HepG2 (cell line): ENCODE results near the gene NLRC5. TPM values are rescaled to one million over a fixed set of nuclear protein-coding genes. Genes with fewer than 3 reads are reported as not detected.

Experiments
- CENPX ChIP-seq: sonication (generic); formaldehyde crosslinking; IDR thresholded peaks from 2 replicates; pipeline ENCODE4 v1.9.0; 2021; ENCODE audit warnings: mild to moderate bottlenecking, missing genetic modification reagents, moderate library complexity
- ELF1 ChIP-seq: sonication (generic); formaldehyde crosslinking; IDR thresholded peaks from 2 replicates; pipeline ENCODE4 v1.4.0; 2020; ENCODE audit warnings: missing genetic modification reagents
- MAFF ChIP-seq: IDR thresholded peaks from 2 replicates; pipeline ENCODE4 v1.6.1; 2011; ENCODE audit warnings: low read depth, low read length, improper control_type of control experiment
- MTA1 ChIP-seq: sonication (generic); formaldehyde crosslinking; IDR thresholded peaks from 2 replicates; pipeline ENCODE4 v1.4.0; 2020; ENCODE audit warnings: missing genetic modification reagents, mild to moderate bottlenecking, borderline replicate concordance
- SATB2 ChIP-seq: sonication (generic); formaldehyde crosslinking; IDR thresholded peaks from 2 replicates; pipeline ENCODE4 v1.5.0; 2020; ENCODE audit warnings: missing genetic modification reagents
- TEAD3 ChIP-seq: optimal IDR thresholded peaks from 2 replicates; pipeline ENCODE3; 2016; ENCODE audit warnings: borderline replicate concordance
- U2AF2 ChIP-seq: fragments of 200-400 bp; formaldehyde crosslinking; IDR thresholded peaks from 2 replicates; pipeline ENCODE4 v1.6.1; 2017; ENCODE audit warnings: low read depth, mild to moderate bottlenecking, low read length
- ZBTB2 ChIP-seq: sonication (generic); formaldehyde crosslinking; IDR thresholded peaks from 2 replicates; pipeline ENCODE4 v1.8.0; 2022; ENCODE audit warnings: low read depth, missing genetic modification reagents
- ZMYM2 ChIP-seq: sonication (generic); formaldehyde crosslinking; IDR thresholded peaks from 2 replicates; pipeline ENCODE4 v1.8.0; 2022; ENCODE audit warnings: mild to moderate bottlenecking, missing genetic modification reagents
- ZNF431 ChIP-seq: sonication (generic); formaldehyde crosslinking; IDR thresholded peaks from 2 replicates; pipeline ENCODE4 v1.9.0; 2022; ENCODE audit warnings: missing genetic modification reagents, low read depth, mild to moderate bottlenecking, borderline replicate concordance
- ZNF562 ChIP-seq: sonication (generic); formaldehyde crosslinking; IDR thresholded peaks from 2 replicates; pipeline ENCODE4 v1.8.0; 2022; ENCODE audit warnings: missing genetic modification reagents, borderline replicate concordance
- ZNF569 ChIP-seq: sonication (generic); formaldehyde crosslinking; IDR thresholded peaks from 2 replicates; pipeline ENCODE4 v1.5.0; 2020; ENCODE audit warnings: mild to moderate bottlenecking, missing genetic modification reagents, moderate library complexity, borderline replicate concordance
- ZNF841 ChIP-seq: sonication (generic); formaldehyde crosslinking; IDR thresholded peaks from 2 replicates; pipeline ENCODE4 v1.8.1; 2023; ENCODE audit warnings: missing genetic modification reagents, borderline replicate concordance
- polyA plus RNA-seq, 8 experiments: library from polyadenylated mRNA; depleted of rRNA in 3 of 8; stranded (reverse) in 7 of 8; unstranded in 1 of 8; fragments of >200 nt; fragmentation: Illumina TruSeq in 4 of 8; extraction: Trizol in 4 of 8; gene quantifications; 2 replicates each; pipeline versions ENCODE4 v1.2.1 to v1.2.3, GENCODE V29; 2011 to 2016; ENCODE audit warnings: low read depth in 4 of 8, missing spikeins in 1 of 8, mixed read lengths in 1 of 8; ENCODE audit not compliant: insufficient read depth in 1 of 8
- total RNA-seq, 5 experiments: library from RNA; depleted of rRNA; stranded (reverse); fragments of >200 nt; fragmentation: Illumina TruSeq; extraction: Trizol; gene quantifications; 2 replicates each; pipeline ENCODE4 v1.2.3, GENCODE V29; 2016; ENCODE audit warnings: low read depth in 1 of 5
- TF ChIP-seq, protein P1 (sequence below): sonication (generic); formaldehyde crosslinking; IDR thresholded peaks from 2 replicates; pipeline ENCODE4 v1.4.0; 2020; ENCODE audit warnings: missing genetic modification reagents
- TF ChIP-seq, protein P2 (sequence below): sonication (generic); formaldehyde crosslinking; IDR thresholded peaks from 2 replicates; pipeline ENCODE4 v1.5.1; 2020; ENCODE audit warnings: mild to moderate bottlenecking, missing genetic modification reagents
- TF ChIP-seq, protein P3 (sequence below): IDR thresholded peaks from 2 replicates; pipeline ENCODE4 v1.6.1; 2016; ENCODE audit warnings: control low read depth
- TF ChIP-seq, protein P4 (sequence below): sonication (generic); formaldehyde crosslinking; IDR thresholded peaks from 2 replicates; pipeline ENCODE4 v1.5.0; 2020; ENCODE audit warnings: mild to moderate bottlenecking, missing genetic modification reagents
- TF ChIP-seq, protein P5 (sequence below): sonication (generic); formaldehyde crosslinking; IDR thresholded peaks from 2 replicates; pipeline ENCODE4 v1.5.0; 2020; ENCODE audit warnings: mild to moderate bottlenecking, missing genetic modification reagents

The NLRC5 gene
- total and polyA plus RNA-seq, 2 of the 13 experiments (the other 11 are each of a cell fraction or from before 2014, with no cell fraction given): 6.3 to 12.7 TPM

- TF ChIP-seq ZBTB2 (CRISPR knock-in tag): no peak
- TF ChIP-seq, protein P1, sequence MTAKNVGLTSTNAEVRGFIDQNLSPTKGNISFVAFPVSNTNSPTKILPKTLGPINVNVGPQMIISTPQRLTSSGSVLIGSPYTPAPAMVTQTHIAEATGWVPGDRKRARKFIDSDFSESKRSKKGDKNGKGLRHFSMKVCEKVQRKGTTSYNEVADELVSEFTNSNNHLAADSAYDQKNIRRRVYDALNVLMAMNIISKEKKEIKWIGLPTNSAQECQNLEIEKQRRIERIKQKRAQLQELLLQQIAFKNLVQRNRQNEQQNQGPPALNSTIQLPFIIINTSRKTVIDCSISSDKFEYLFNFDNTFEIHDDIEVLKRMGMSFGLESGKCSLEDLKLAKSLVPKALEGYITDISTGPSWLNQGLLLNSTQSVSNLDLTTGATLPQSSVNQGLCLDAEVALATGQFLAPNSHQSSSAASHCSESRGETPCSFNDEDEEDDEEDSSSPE (CRISPR knock-in tag): no peak
- TF ChIP-seq TEAD3 (CRISPR knock-in tag): peak; percentile 24
- TF ChIP-seq, protein P2, sequence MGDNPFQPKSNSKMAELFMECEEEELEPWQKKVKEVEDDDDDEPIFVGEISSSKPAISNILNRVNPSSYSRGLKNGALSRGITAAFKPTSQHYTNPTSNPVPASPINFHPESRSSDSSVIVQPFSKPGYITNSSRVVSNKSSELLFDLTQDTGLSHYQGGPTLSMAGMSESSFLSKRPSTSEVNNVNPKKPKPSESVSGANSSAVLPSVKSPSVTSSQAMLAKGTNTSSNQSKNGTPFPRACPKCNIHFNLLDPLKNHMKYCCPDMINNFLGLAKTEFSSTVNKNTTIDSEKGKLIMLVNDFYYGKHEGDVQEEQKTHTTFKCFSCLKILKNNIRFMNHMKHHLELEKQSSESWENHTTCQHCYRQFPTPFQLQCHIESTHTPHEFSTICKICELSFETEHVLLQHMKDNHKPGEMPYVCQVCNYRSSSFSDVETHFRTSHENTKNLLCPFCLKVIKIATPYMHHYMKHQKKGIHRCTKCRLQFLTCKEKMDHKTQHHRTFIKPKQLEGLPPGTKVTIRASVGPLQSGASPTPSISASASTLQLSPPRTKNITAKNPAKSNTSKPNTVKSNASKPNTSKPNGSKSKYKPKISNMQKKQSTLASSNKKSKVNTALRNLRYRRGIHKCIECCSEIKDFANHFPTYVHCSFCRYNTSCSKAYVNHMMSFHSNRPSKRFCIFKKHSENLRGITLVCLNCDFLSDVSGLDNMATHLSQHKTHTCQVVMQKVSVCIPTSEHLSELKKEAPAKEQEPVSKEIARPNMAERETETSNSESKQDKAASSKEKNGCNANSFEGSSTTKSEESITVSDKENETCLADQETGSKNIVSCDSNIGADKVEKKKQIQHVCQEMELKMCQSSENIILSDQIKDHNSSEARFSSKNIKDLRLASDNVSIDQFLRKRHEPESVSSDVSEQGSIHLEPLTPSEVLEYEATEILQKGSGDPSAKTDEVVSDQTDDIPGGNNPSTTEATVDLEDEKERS: peak; percentile 49; the same call in 1 of the 2 replicates
- TF ChIP-seq SATB2 (CRISPR knock-in tag): no peak
- TF ChIP-seq ZNF569 (CRISPR knock-in tag): no peak
- no peak for TF ChIP-seq ZNF431 (CRISPR knock-in tag)
- TF ChIP-seq ZMYM2 (CRISPR knock-in tag): peak; percentile 56; the same call in 1 of the 2 replicates
- TF ChIP-seq, protein P3, sequence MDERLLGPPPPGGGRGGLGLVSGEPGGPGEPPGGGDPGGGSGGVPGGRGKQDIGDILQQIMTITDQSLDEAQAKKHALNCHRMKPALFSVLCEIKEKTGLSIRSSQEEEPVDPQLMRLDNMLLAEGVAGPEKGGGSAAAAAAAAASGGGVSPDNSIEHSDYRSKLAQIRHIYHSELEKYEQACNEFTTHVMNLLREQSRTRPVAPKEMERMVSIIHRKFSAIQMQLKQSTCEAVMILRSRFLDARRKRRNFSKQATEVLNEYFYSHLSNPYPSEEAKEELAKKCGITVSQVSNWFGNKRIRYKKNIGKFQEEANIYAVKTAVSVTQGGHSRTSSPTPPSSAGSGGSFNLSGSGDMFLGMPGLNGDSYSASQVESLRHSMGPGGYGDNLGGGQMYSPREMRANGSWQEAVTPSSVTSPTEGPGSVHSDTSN (CRISPR knock-in tag): 0 out of 2 replicates have a peak, but pooled peaks have one; percentile 22
- no peak for TF ChIP-seq MAFF
- no peak for TF ChIP-seq ZNF841 (CRISPR knock-in tag)
- TF ChIP-seq MTA1 (CRISPR knock-in tag): no peak
- TF ChIP-seq, protein P4, sequence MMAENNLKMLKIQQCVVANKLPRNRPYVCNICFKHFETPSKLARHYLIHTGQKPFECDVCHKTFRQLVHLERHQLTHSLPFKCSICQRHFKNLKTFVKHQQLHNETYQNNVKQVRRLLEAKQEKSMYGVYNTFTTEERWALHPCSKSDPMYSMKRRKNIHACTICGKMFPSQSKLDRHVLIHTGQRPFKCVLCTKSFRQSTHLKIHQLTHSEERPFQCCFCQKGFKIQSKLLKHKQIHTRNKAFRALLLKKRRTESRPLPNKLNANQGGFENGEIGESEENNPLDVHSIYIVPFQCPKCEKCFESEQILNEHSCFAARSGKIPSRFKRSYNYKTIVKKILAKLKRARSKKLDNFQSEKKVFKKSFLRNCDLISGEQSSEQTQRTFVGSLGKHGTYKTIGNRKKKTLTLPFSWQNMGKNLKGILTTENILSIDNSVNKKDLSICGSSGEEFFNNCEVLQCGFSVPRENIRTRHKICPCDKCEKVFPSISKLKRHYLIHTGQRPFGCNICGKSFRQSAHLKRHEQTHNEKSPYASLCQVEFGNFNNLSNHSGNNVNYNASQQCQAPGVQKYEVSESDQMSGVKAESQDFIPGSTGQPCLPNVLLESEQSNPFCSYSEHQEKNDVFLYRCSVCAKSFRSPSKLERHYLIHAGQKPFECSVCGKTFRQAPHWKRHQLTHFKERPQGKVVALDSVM: 0 out of 2 replicates have a peak, but pooled peaks have one; percentile 49
- TF ChIP-seq, protein P5, sequence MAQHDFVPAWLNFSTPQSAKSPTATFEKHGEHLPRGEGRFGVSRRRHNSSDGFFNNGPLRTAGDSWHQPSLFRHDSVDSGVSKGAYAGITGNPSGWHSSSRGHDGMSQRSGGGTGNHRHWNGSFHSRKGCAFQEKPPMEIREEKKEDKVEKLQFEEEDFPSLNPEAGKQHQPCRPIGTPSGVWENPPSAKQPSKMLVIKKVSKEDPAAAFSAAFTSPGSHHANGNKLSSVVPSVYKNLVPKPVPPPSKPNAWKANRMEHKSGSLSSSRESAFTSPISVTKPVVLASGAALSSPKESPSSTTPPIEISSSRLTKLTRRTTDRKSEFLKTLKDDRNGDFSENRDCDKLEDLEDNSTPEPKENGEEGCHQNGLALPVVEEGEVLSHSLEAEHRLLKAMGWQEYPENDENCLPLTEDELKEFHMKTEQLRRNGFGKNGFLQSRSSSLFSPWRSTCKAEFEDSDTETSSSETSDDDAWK (CRISPR knock-in tag): no peak
- no peak for TF ChIP-seq ZNF562
- TF ChIP-seq ELF1 (CRISPR knock-in tag): no peak
- TF ChIP-seq CENPX (CRISPR knock-in tag): no peak
- no peak for TF ChIP-seq U2AF2
Observed at GRCh38 chr16:56950881-56951771, 38.2 kb upstream of the NLRC5 start (continued).
